HCT116 (cell line): ENCODE data around the gene HCFC1. TPM values are rescaled to one million over a fixed set of nuclear protein-coding genes. Genes with fewer than 3 reads are reported as not detected.

Experiments used
- ATAC-seq: fragments of 200-7000 bp; cut with Tn5 transposase; 2 replicates; pipeline ENCODE4 v1.9.1; 2020; ENCODE audit warnings: mild to moderate bottlenecking, moderate library complexity
- BruUV-seq: library from RNA; stranded (reverse); fragments of 400-500 nt; replicated peaks from 2 replicates; lab custom pipeline; 2021; lab: Mats Ljungman, UMichigan
- CTCF ChIA-PET: fragments of 300-600 bp; sonication (Branson Sonifier 250); formaldehyde crosslinking; loops from one replicate; lab custom pipeline; 2021; ENCODE audit warnings: antibody characterized with exemption; lab: Charles Lee
- POLR2A ChIA-PET: fragments of 300-600, 350-600 bp; sonication (Branson Sonifier 250); formaldehyde crosslinking; loops from one replicate; lab custom pipeline; 2021; ENCODE audit warnings: antibody characterized with exemption; lab: Charles Lee
- RAD21 ChIA-PET, 2 experiments: fragments of 300-600 bp; sonication (Branson Sonifier 250); formaldehyde crosslinking; loops; one replicate each; lab custom pipeline; 2023; ENCODE audit warnings: low total read pairs in 2 of 2; ENCODE audit not compliant: uncharacterized antibody in 2 of 2, unreplicated experiment in 2 of 2, low non-redundant PET in 1 of 2; lab: Charles Lee
- DNase-seq: peaks from one replicate; pipeline ENCODE4 v3.0.0-alpha.2; 2010; ENCODE audit warnings: low read depth, low spot score
- H2AFZ ChIP-seq: fragments of 200-600 bp; shearing (Covaris generic), sonication (generic); 2 replicates; pipeline ENCODE4 v1.6.1; 2017; ENCODE audit warnings: low read depth, mixed run types, mixed read lengths, antibody characterized with exemption, low read length; ENCODE audit not compliant: poor library complexity, severe bottlenecking
- H3K27ac ChIP-seq: 2 replicates; pipeline ENCODE4 v1.5.1; 2012; ENCODE audit warnings: low read depth, low read length
- H3K27me3 ChIP-seq: fragments of 200-600 bp; sonication (generic); 2 replicates; pipeline ENCODE4 v1.6.1; 2016; ENCODE audit warnings: mixed run types, low read length, mixed read lengths; ENCODE audit not compliant: insufficient read depth
- H3K36me3 ChIP-seq, 2 experiments: fragments of 200-500 bp in 1 of 2; fragments of 200-600 bp in 1 of 2; sonication (Bioruptor generic) in 1 of 2; sonication (generic) in 1 of 2; 2 replicates each; pipeline versions ENCODE4 v1.5.1 to v1.6.1; 2014 to 2016; ENCODE audit warnings: low read length in 2 of 2, inconsistent platforms in 1 of 2, mixed read lengths in 1 of 2, mixed run types in 1 of 2; ENCODE audit not compliant: insufficient read depth in 2 of 2, control insufficient read depth in 1 of 2
- H3K4me1 ChIP-seq, 2 experiments: fragments of 200-600 bp in 1 of 2; sonication (generic) in 1 of 2; 2 replicates each; pipeline versions ENCODE4 v1.5.1 to v1.6.1; 2012 to 2017; ENCODE audit warnings: low read length in 2 of 2, inconsistent platforms in 1 of 2, mild to moderate bottlenecking in 1 of 2, mixed read lengths in 1 of 2, mixed run types in 1 of 2, moderate library complexity in 1 of 2; ENCODE audit not compliant: insufficient read depth in 2 of 2, control insufficient read depth in 1 of 2
- H3K4me2 ChIP-seq: fragments of 200-600 bp; sonication (generic); 2 replicates; pipeline ENCODE4 v1.6.1; 2017; ENCODE audit warnings: mixed run types, low read length, mixed read lengths
- H3K4me3 ChIP-seq, 2 experiments: fragments of 200-600 bp in 1 of 2; sonication (generic) in 1 of 2; replicated peaks in 1 of 2; 2 replicates each; pipeline ENCODE4 v1.5.1; 2011 to 2016; ENCODE audit warnings: low read length in 2 of 2, control low read depth in 1 of 2, low read depth in 1 of 2, mild to moderate bottlenecking in 1 of 2, mixed read lengths in 1 of 2, mixed run types in 1 of 2
- H3K79me2 ChIP-seq: fragments of 200-600 bp; sonication (generic); 2 replicates; pipeline ENCODE4 v1.6.1; 2017; ENCODE audit warnings: mild to moderate bottlenecking, mixed run types, low read length, moderate library complexity, mixed read lengths; ENCODE audit not compliant: insufficient read depth
- H3K9ac ChIP-seq: fragments of 200-600 bp; sonication (generic); 2 replicates; pipeline ENCODE4 v1.6.1; 2016; ENCODE audit warnings: low read length, mixed read lengths
- H3K9me2 ChIP-seq: fragments of 200-600 bp; sonication (generic), shearing (Covaris generic); 2 replicates; pipeline ENCODE4 v1.6.1; 2017; ENCODE audit warnings: mixed run types, mild to moderate bottlenecking, moderate library complexity; ENCODE audit not compliant: insufficient read depth
- H3K9me3 ChIP-seq, 2 experiments: fragments of 200-500 bp in 1 of 2; fragments of 200-600 bp in 1 of 2; sonication (Bioruptor generic) in 1 of 2; sonication (generic) in 1 of 2; 2 replicates each; pipeline ENCODE4 v1.6.1; 2014 to 2017; ENCODE audit warnings: low read length in 2 of 2, mixed read lengths in 2 of 2, inconsistent platforms in 1 of 2, low read depth in 1 of 2, mild to moderate bottlenecking in 1 of 2, mixed run types in 1 of 2, moderate library complexity in 1 of 2; ENCODE audit not compliant: control insufficient read depth in 1 of 2, insufficient read depth in 1 of 2
- H4K20me1 ChIP-seq: fragments of 200-600 bp; sonication (generic), shearing (Covaris generic); 2 replicates; pipeline ENCODE4 v1.6.1; 2017; ENCODE audit warnings: mixed run types, mild to moderate bottlenecking, moderate library complexity; ENCODE audit not compliant: insufficient read depth
- ATF3 ChIP-seq: IDR thresholded peaks from 2 replicates; pipeline ENCODE4 v1.6.1; 2012
- ELF1 ChIP-seq: IDR thresholded peaks from 2 replicates; pipeline ENCODE4 v1.6.1; 2012; ENCODE audit warnings: low read depth, borderline replicate concordance
- EZH2 ChIP-seq: fragments of 200-600 bp; sonication (generic); IDR thresholded peaks from 2 replicates; pipeline ENCODE4 v1.6.1; 2017; ENCODE audit warnings: antibody characterized with exemption, mixed run types
- FOSL1 ChIP-seq: IDR thresholded peaks from 2 replicates; pipeline ENCODE4 v1.6.1; 2012; ENCODE audit warnings: low read depth
- JUND ChIP-seq: IDR thresholded peaks from 2 replicates; pipeline ENCODE4 v1.6.1; 2012
- POLR2A ChIP-seq: IDR thresholded peaks from 2 replicates; pipeline ENCODE4 v1.7.0; 2011; ENCODE audit warnings: borderline replicate concordance; ENCODE audit not compliant: insufficient read depth, insufficient read length; ENCODE audit errors: extremely low read depth
- SRF ChIP-seq: IDR thresholded peaks from 2 replicates; pipeline ENCODE4 v1.6.1; 2012; ENCODE audit warnings: low read depth
- TCF7L2 ChIP-seq: IDR thresholded peaks from 2 replicates; pipeline ENCODE4 v1.7.0; 2011; ENCODE audit warnings: borderline replicate concordance, inconsistent platforms; ENCODE audit not compliant: insufficient read depth, insufficient read length; ENCODE audit errors: extremely low read depth
- ZBTB33 ChIP-seq: IDR thresholded peaks from 2 replicates; pipeline ENCODE4 v1.6.1; 2011; ENCODE audit warnings: mild to moderate bottlenecking, low read length, moderate library complexity; ENCODE audit not compliant: insufficient replicate concordance; ENCODE audit errors: extremely low read depth
- intact Hi-C: fragments of 100-400 bp; cut with micrococcal nuclease; formaldehyde crosslinking; loops from 2 replicates; pipeline ENCODE4 v1.10.0; 2022
- total RNA-seq: library from RNA; stranded (reverse); gene quantifications from one replicate; pipeline ENCODE4 v1.2.1, GENCODE V29; 2021; ENCODE audit not compliant: unreplicated experiment

Gene HCFC1
- total RNA-seq, 1 experiment from 2014 or later: 72.8 TPM

GRCh38 chrX:154020536-154021115 is 49.0 kb upstream of the HCFC1 start:
- Histone ChIP-seq H3K36me3 (peaks cover 2 to 5% of the 10 kb centered on the region in 2 experiments; a peak in 1 of 4 replicates), H3K4me2 (peak overlapping the region; percentile 81), H3K9me3 (no peaks in the 10 kb centered on the region), H3K4me1 (peaks cover 9 to 31% of the 10 kb centered on the region in 2 experiments), H3K4me3 (peak overlapping the region; percentile 56 to 69), H3K27ac (peak overlapping the region; percentile 88), H4K20me1 (no peaks in the 10 kb centered on the region), H3K79me2 (peaks cover 42% of the 10 kb centered on the region), H3K27me3 (no peaks in the 10 kb centered on the region), H2AFZ (no peak overlapping the region), H3K9ac (peak overlapping the region; percentile 83), H3K9me2 (no peaks in the 10 kb centered on the region)
- ChIA-PET POLR2A (no interaction called here), CTCF (no interaction called here), RAD21 (no interaction called here)
- no peak for TF ChIP-seq SRF
- TF ChIP-seq TCF7L2: no peak
- no peak for TF ChIP-seq JUND
- TF ChIP-seq FOSL1: no peak
- TF ChIP-seq ZBTB33: no peak
- no peak for TF ChIP-seq EZH2
- TF ChIP-seq ELF1: no peak
- TF ChIP-seq ATF3: no peak
- no peak for TF ChIP-seq POLR2A
- DNase-seq (no peak), ATAC-seq (peak; percentile 18)
- intact Hi-C loops: no loop called here
- BruUV-seq: TSS peak; percentile 89
